Neural crest cell (in vitro differentiated cells): ENCODE data around the gene TAAR2. TPM values are rescaled to one million over a fixed set of nuclear protein-coding genes. Genes with fewer than 3 reads are reported as not detected.

Experiments used
- DNase-seq: peaks from one replicate; pipeline ENCODE4 v3.0.0; 2021; ENCODE audit warnings: low read depth, mixed read lengths, low spot score
- H3K27ac Mint-ChIP-seq: one replicate; pipeline ENCODE4 v1.8.0; 2021; ENCODE audit warnings: mild to moderate bottlenecking, mixed read lengths; ENCODE audit not compliant: unreplicated experiment
- H3K27me3 Mint-ChIP-seq: 2 replicates; pipeline ENCODE4 v1.8.0; 2021; ENCODE audit warnings: low read depth, mild to moderate bottlenecking, mixed read lengths
- H3K36me3 Mint-ChIP-seq: 2 replicates; pipeline ENCODE4 v1.8.0; 2021; ENCODE audit warnings: low read depth, mild to moderate bottlenecking, mixed read lengths
- H3K4me1 Mint-ChIP-seq: 2 replicates; pipeline ENCODE4 v1.8.0; 2021; ENCODE audit warnings: mixed read lengths
- H3K4me3 Mint-ChIP-seq: one replicate; pipeline ENCODE4 v1.8.0; 2021; ENCODE audit warnings: mild to moderate bottlenecking, mixed read lengths
- H3K9me3 Mint-ChIP-seq: 2 replicates; pipeline ENCODE4 v1.8.0; 2021; ENCODE audit warnings: mixed read lengths
- CTCF ChIP-seq: fragments of 200-600 bp; sonication (generic); conservative IDR thresholded peaks from 2 replicates; pipeline ENCODE4 v1.5.0; 2021; ENCODE audit warnings: antibody characterized with exemption, mild to moderate bottlenecking
- total RNA-seq: library from RNA; stranded (reverse); gene quantifications from 2 replicates; pipeline ENCODE4 v1.2.1, GENCODE V29; 2021

TAAR2 gene
- total RNA-seq, 1 donor from 2014 or later, result not detected

DNA sequence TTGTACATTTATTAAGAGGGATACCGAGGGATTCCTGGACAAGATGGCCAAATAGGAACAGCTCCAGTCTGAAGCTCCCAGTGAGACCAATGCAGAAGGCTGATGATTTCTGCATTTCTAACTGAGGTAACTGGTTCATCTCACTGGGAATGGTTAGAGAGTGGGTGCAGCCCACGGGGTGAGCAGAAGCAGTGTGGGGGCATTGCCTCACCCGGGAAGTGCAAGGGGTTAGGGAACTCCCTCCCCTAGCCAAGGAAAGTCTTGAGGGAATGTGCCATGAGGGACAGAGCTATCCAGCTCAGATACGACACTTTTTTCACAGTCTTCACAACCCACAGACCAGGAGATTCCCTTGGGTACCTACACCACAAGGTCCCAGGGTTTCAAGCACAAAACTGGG, 10.7 kb upstream of the TAAR2 start:
- peaks cover 3% of the 10 kb centered on the region for H3K9me3 Mint-ChIP-seq
- no peaks in the 10 kb centered on the region for H3K27me3 Mint-ChIP-seq
- TF ChIP-seq CTCF, result no peak
- no peak for DNase-seq
- H3K4me1 Mint-ChIP-seq, result peaks cover 3% of the 10 kb centered on the region
- H3K27ac Mint-ChIP-seq, result peak overlapping the region; percentile 72
- H3K36me3 Mint-ChIP-seq, result no peaks in the 10 kb centered on the region
- H3K4me3 Mint-ChIP-seq, result no peak overlapping the region

GRCh38 chr6:132633362-132633761, 9.3 kb upstream of the TAAR2 start:
- TF ChIP-seq CTCF, result no peak
- DNase-seq, result no peak
- Mint-ChIP-seq H3K4me1 (peaks cover 3% of the 10 kb centered on the region), H3K27me3 (no peaks in the 10 kb centered on the region), H3K4me3 (no peak overlapping the region), H3K27ac (no peak overlapping the region), H3K36me3 (no peaks in the 10 kb centered on the region), H3K9me3 (peaks cover 8% of the 10 kb centered on the region)

DNA sequence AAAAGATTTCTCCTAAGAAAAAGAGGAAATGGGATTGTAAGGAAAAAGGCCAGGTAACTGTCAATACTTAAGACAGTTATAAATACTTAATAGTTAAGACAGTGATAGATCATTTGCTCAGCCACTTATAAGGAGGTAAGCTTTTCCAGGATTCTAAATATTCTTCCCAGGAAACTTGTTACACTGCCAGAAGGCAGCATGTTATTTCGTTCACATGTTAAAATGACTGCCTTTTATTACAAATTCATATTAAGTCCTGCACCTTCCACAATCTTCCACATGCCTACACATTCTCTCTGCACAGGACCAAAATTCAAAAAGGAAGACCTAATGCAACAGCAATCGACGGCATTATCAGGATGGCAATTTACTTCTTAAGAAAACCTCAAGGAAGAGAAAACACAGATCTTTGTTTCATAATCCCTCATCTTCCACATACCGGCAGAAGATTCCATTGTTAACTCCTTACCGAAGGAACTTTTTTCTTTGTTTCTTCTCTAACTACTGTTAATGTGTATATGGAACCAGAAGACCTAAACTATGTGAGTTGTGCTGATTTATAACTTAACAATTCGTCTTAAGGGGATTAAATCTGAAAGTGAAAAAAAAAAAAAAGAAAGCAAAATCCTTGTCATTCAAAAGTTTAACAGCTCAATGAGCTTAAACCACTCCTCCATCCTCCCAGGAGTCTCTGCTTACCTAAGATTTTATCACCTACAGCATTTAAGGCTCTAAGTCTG, 799 bp downstream of the TAAR2 start:
- Mint-ChIP-seq H3K9me3 (peaks cover 5% of the 10 kb centered on the region), H3K27ac (no peak overlapping the region), H3K27me3 (no peaks in the 10 kb centered on the region), H3K4me1 (peaks cover 4% of the 10 kb centered on the region), H3K36me3 (no peaks in the 10 kb centered on the region), H3K4me3 (no peak overlapping the region)
- DNase-seq, result no peak
- no peak for TF ChIP-seq CTCF

GRCh38 chr6:132616677-132617076, 7.4 kb downstream of the TAAR2 start:
- no peak for DNase-seq
- no peak for TF ChIP-seq CTCF
- Mint-ChIP-seq H3K9me3 (peaks cover 5% of the 10 kb centered on the region), H3K4me1 (peaks cover 51% of the 10 kb centered on the region), H3K27me3 (no peaks in the 10 kb centered on the region), H3K4me3 (peak overlapping the region; percentile 78), H3K36me3 (no peaks in the 10 kb centered on the region), H3K27ac (peak overlapping the region; percentile 96)

- peaks cover 66% of the 10 kb centered on the region for H3K4me1 Mint-ChIP-seq
- no peak for TF ChIP-seq CTCF
- DNase-seq, result no peak
- no peaks in the 10 kb centered on the region for H3K36me3 Mint-ChIP-seq
- no peaks in the 10 kb centered on the region for H3K27me3 Mint-ChIP-seq
- no peak overlapping the region for H3K4me3 Mint-ChIP-seq
- no peak overlapping the region for H3K27ac Mint-ChIP-seq
- peaks cover 5% of the 10 kb centered on the region for H3K9me3 Mint-ChIP-seq
Observed at GRCh38 chr6:132614554-132614953, 9.5 kb downstream of the TAAR2 start.
